ENCODE data around the gene SLC2A11. TPM values are rescaled to one million over a fixed set of nuclear protein-coding genes. Genes with fewer than 3 reads are reported as not detected.

SLC2A11 gene
- total and polyA plus RNA-seq, 9 of the 15 experiments (the other 6 are each of a cell fraction or from before 2014, with no cell fraction given): 0.44 to 2.7 (median 2.1) TPM

GRCh38 chr22:23822101-23822671 lies 35.5 kb upstream of the SLC2A11 start:
- Histone ChIP-seq H3K9me1 (ENCODE audit: control insufficient read depth, insufficient read depth, low read length) (no peaks in the 10 kb centered on the region), H3K27me3 (ENCODE audit: control insufficient read depth in 2 of 2, insufficient read depth in 2 of 2, low read length in 2 of 2) (no peaks in the 10 kb centered on the region), H4K20me1 (replicated peaks; ENCODE audit: control insufficient read depth, insufficient read depth, low read length) (no peaks in the 10 kb centered on the region), H3K4me3 (no peak overlapping the region), H2AFZ (ENCODE audit: low read depth, low read length) (no peak overlapping the region), H3K79me2 (ENCODE audit: control insufficient read depth, insufficient read depth, low read length) (no peaks in the 10 kb centered on the region), H3K36me3 (ENCODE audit: control insufficient read depth, insufficient read depth, low read length) (peaks cover 69% of the 10 kb centered on the region; the same call in 2 of the 3 replicates), H3K9ac (ENCODE audit: insufficient read depth in 1 of 2, low read depth in 2 of 2, low read length in 2 of 2) (no peak overlapping the region), H3K27ac (ENCODE audit: extremely low read depth, low read depth, low read length) (no peak overlapping the region), H3K9me3 (replicated peaks; ENCODE audit: control insufficient read depth, insufficient read depth, low read depth, low read length) (no peaks in the 10 kb centered on the region), H3K4me1 (replicated peaks in 1 of 2; ENCODE audit: control insufficient read depth in 2 of 2, insufficient read depth in 2 of 2, low read length in 2 of 2) (no peaks in the 10 kb centered on the region), H3K4me2 (ENCODE audit: insufficient read depth, low read length) (no peak overlapping the region)
- ATAC-seq (no peak), DNase-seq (ENCODE audit: extremely low read depth in 1 of 4, low spot score in 3 of 4) (no peak), FAIRE-seq (no peak)
- no peak for TF ChIP-seq ZSCAN32 (CRISPR knock-in tag; IDR thresholded peaks at IDR 0.05)
- TF ChIP-seq ZNF140 (CRISPR knock-in tag; IDR thresholded peaks at IDR 0.05): no peak
- no peak for TF ChIP-seq CEBPB (tag; IDR thresholded peaks at IDR 0.05)
- no peak for TF ChIP-seq RBM34 (IDR thresholded peaks at IDR 0.05; ENCODE audit: borderline replicate concordance, insufficient read depth, low read length)
- TF ChIP-seq GABPB1 (CRISPR knock-in tag; IDR thresholded peaks at IDR 0.05): no peak
- no peak for TF ChIP-seq ZFP1 (CRISPR knock-in tag; IDR thresholded peaks at IDR 0.05)
- no peak for TF ChIP-seq FIP1L1 (IDR thresholded peaks at IDR 0.05; ENCODE audit: low read depth, low read length, poor library complexity, severe bottlenecking)
- TF ChIP-seq NFRKB (IDR thresholded peaks at IDR 0.05; ENCODE audit: low read depth): no peak
- no peak for TF ChIP-seq PTRF (tag; IDR thresholded peaks at IDR 0.05)
- TF ChIP-seq ZNF449 (CRISPR knock-in tag; IDR thresholded peaks at IDR 0.05): no peak
- TF ChIP-seq HNRNPUL1 (IDR thresholded peaks at IDR 0.05; ENCODE audit: low read length): no peak
- no peak for TF ChIP-seq HCFC1 (IDR thresholded peaks at IDR 0.05; ENCODE audit: low read depth, low read length)
- no peak for TF ChIP-seq RBM39 (optimal IDR thresholded peaks at IDR 0.05; ENCODE audit: low read depth, low read length)
- no peak for TF ChIP-seq ZNF79 (CRISPR knock-in tag; IDR thresholded peaks at IDR 0.05; ENCODE audit: low read depth)
- ChIA-PET POLR2A (no interaction called here), CTCF (ENCODE audit: low intra/inter-chr PET ratio) (no interaction called here)
- BruUV-seq (replicated peaks): no TSS peak
- intact Hi-C loops (cut with micrococcal nuclease): no loop called here
- in situ Hi-C loops (cut with MboI): no loop called here
- WGBS (ENCODE audit: insufficient coverage, low coverage, missing lambda C conversion rate): 88% methylated on average over 4 of the region's 6 CpGs
